NB4 (cell line): Measurements from ENCODE around the gene SAMD5.

Experiments used
- DNase-seq: peaks from one replicate; pipeline ENCODE4 v3.0.0; 2010; ENCODE audit warnings: low read depth
- H3K4me3 ChIP-seq: one replicate; pipeline ENCODE4 v1.5.1; 2011; ENCODE audit warnings: mild to moderate bottlenecking, low read depth, low read length, moderate library complexity
- MYC ChIP-seq: IDR thresholded peaks from 2 replicates; pipeline ENCODE4 v1.6.1; 2011; ENCODE audit warnings: low read depth, low read length
- POLR2A ChIP-seq: IDR thresholded peaks from 2 replicates; pipeline ENCODE4 v1.6.1; 2011; ENCODE audit warnings: mild to moderate bottlenecking; ENCODE audit not compliant: insufficient read length; ENCODE audit errors: extremely low read depth
- TF ChIP-seq, protein P1 (sequence below): IDR thresholded peaks from one replicate; pipeline ENCODE4 v1.5.1; 2012; ENCODE audit warnings: low read depth, low read length
- TF ChIP-seq, protein P2 (sequence below): IDR thresholded peaks from 2 replicates; pipeline ENCODE4 v1.6.1; 2011; ENCODE audit warnings: low read depth, low read length

The SAMD5 gene

DNA sequence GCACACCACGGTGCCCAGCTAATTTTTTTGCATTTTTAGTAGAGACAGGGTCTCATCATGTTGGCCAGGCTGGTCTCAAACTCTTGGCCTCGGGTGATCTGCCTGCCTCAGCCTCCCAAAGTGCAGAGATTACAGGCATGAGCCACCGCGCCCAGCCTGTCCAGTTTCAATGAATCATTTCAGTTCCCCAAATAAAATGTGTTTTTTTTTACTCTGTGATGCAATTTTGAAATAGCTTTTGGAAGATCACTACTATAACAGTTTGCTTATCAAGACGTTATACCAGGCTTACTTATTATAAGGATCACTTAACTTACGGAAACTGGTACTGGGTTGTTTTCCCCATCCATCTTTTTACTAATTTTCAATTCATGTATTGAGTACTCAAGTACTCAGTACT, 80.0 kb downstream of the SAMD5 start:
- no peak for TF ChIP-seq POLR2A
- TF ChIP-seq, protein P1, sequence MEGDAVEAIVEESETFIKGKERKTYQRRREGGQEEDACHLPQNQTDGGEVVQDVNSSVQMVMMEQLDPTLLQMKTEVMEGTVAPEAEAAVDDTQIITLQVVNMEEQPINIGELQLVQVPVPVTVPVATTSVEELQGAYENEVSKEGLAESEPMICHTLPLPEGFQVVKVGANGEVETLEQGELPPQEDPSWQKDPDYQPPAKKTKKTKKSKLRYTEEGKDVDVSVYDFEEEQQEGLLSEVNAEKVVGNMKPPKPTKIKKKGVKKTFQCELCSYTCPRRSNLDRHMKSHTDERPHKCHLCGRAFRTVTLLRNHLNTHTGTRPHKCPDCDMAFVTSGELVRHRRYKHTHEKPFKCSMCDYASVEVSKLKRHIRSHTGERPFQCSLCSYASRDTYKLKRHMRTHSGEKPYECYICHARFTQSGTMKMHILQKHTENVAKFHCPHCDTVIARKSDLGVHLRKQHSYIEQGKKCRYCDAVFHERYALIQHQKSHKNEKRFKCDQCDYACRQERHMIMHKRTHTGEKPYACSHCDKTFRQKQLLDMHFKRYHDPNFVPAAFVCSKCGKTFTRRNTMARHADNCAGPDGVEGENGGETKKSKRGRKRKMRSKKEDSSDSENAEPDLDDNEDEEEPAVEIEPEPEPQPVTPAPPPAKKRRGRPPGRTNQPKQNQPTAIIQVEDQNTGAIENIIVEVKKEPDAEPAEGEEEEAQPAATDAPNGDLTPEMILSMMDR, result no peak
- TF ChIP-seq MYC, result no peak
- TF ChIP-seq, protein P2, sequence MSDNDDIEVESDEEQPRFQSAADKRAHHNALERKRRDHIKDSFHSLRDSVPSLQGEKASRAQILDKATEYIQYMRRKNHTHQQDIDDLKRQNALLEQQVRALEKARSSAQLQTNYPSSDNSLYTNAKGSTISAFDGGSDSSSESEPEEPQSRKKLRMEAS, result no peak
- no peak overlapping the region for H3K4me3 ChIP-seq
- DNase-seq, result no peak

DNA sequence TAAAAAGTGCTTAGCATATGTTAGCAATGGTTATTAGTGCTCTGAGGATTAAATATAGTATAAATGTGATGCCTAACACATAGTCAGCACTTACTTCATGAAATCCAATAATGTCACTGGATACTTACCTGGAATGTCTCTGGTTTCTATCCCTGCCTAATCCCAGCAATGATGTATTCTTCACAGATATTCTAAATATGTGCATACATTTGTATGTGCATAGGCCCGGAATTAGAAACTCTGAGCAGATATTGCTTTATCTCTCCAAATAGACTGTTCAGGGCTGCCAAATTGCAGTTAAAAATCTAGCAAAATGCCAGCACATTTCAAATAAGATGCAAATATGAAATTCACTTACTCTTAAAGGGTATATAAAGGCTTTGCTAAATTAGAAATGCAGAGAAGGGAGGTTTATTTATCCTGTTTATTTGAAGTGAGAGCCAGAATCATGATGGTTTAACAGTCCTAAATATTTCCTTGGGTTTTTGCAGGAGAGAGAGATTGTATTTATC, 81.3 kb downstream of the SAMD5 start:
- DNase-seq, result no peak
- TF ChIP-seq POLR2A, result no peak
- TF ChIP-seq, protein P2, result no peak
- TF ChIP-seq MYC, result no peak
- TF ChIP-seq, protein P1, result no peak
- no peak overlapping the region for H3K4me3 ChIP-seq

DNA sequence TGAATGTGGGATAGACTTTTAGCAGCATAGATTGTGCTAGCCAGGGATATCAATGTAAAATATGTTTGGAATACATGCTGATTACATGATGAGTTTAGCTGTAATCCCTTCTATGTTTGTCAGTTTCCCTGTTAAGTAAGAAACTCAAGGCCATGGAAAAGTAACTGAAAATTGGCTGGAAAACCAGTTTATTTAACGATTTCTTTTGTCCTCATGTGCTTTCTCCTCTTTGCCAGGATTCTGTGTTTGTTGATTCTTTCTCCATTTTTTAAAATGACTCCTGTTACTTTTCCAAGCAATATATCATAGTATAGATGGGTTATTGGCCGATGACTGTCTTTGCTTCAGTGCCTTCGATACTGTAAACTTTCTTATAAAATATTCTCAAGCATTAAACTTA, 87.5 kb downstream of the SAMD5 start:
- no peak for DNase-seq
- no peak for TF ChIP-seq POLR2A
- no peak for TF ChIP-seq MYC
- TF ChIP-seq, protein P2, result no peak
- TF ChIP-seq, protein P1, result no peak
- H3K4me3 ChIP-seq, result no peak overlapping the region

DNA sequence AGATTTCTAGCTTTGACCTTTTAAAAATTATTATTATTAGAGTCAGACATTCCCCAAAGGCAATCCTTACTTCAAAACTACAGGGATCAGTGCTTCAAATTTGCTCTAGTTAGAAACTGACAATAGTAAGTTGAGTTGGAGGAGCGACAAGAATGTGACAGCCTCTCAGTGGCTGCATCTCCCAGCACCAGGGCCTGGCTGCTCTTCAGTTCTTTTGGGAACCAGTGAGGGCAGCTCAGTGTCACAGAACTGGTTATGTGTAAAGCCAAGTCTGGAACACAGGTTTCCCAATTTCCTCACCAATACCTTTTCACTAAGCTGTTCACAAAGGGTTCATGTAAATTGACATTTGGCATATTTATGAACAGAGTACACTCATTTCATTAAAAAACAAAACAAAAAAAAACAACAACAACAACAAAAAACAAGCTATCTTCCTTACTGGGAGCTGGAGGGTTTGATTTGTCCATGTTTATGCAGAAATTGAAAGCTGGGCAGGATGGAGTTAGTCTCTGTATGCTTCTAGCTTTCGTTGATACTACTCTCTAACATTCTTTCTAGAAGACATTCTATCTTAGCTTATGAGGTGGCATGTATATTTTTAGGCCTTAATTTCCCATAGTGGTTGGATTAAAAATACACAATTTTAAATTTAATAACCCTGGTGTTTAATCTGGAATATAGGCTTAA, 95.0 kb downstream of the SAMD5 start:
- no peak overlapping the region for H3K4me3 ChIP-seq
- no peak for TF ChIP-seq MYC
- TF ChIP-seq, protein P2, result no peak
- TF ChIP-seq, protein P1, result no peak
- no peak for TF ChIP-seq POLR2A
- no peak for DNase-seq

DNA sequence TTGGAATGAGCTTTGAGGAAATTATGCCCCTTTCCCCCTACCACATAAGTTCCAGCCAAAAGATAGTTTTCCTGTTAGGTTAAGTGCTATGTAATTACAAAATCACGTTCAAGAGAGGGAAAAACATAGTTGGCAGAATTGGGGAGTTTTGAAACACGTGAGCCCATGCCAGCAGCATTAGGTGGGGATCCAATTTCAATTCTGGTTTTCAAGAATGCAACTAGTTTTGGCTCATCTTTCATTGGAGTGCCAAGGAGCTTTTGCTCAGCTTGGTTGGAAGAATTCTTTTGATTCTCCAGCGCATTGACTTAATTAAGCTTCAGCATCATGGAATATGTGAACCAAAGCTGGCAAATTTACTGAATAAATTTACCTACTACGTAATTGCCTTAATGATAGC, 95.9 kb downstream of the SAMD5 start:
- H3K4me3 ChIP-seq, result no peak overlapping the region
- DNase-seq, result no peak
- TF ChIP-seq, protein P1, result no peak
- TF ChIP-seq, protein P2, result no peak
- no peak for TF ChIP-seq POLR2A
